Stomach (tissue), 4 donors: ENCODE results near the gene FKBP1B.

Source experiments
- CTCF ChIP-seq, 7 experiments: fragments of 450-650 bp in 4 of 7; fragments of 200-600 bp in 3 of 7; sonication (generic) in 3 of 7; IDR thresholded peaks; one replicate each; pipeline ENCODE4 v1.5.1; 2016 to 2019; ENCODE audit warnings: antibody characterized with exemption in 7 of 7, control low read depth in 2 of 7, mild to moderate bottlenecking in 1 of 7
- EP300 ChIP-seq: sonication (generic); formaldehyde crosslinking; IDR thresholded peaks from one replicate; pipeline ENCODE4 v1.6.1; 2017; ENCODE audit warnings: antibody characterized with exemption
- POLR2A ChIP-seq, 4 donors: fragments of 450-650 bp; IDR thresholded peaks; one replicate each; pipeline ENCODE4 v1.6.1; 2016; ENCODE audit warnings: antibody characterized with exemption in 4 of 4, control low read depth in 2 of 4, mild to moderate bottlenecking in 1 of 4, moderate library complexity in 1 of 4
- POLR2AphosphoS5 ChIP-seq, 3 donors: sonication (generic); formaldehyde crosslinking; IDR thresholded peaks; one replicate each; pipeline ENCODE4 v1.6.1; 2016; ENCODE audit warnings: antibody characterized with exemption in 3 of 3

- TF ChIP-seq POLR2A (IDR thresholded peaks at IDR 0.05) (no peak), POLR2AphosphoS5 (IDR thresholded peaks at IDR 0.05) (no peak), CTCF (IDR thresholded peaks at IDR 0.05) (no peak), EP300 (no peak)
Measured at GRCh38 chr2:24106786-24107185, 57.2 kb downstream of the FKBP1B start.
